ENCODE measurements around the gene HAS3. TPM values are rescaled to one million over a fixed set of nuclear protein-coding genes. Genes with fewer than 3 reads are reported as not detected.
"Not testable (repeated sequence)": the region's sequence is repeated elsewhere in the genome, so short reads cannot be mapped to it uniquely, and the experiment has no call there.

Gene HAS3
- total RNA-seq, 6 experiments from 2014 or later = 0.39 to 1.0 (median 0.63) TPM

- peak; percentile 92 to 96 (median 94) for ATAC-seq
- intact Hi-C loops (cut with DNase I) = no loop called here
- peaks cover 0 to 8% (median 0%) of the 10 kb centered on the region in 4 donors for H3K4me1 ChIP-seq
- WGBS (ENCODE audit: insufficient coverage, low coverage, low lambda C conversion rate, missing lambda C conversion rate) = 32% methylated on average over 11 of the region's 11 CpGs
- H3K4me3 ChIP-seq = no peak overlapping the region
- peak in 2 of 3 donors; percentile 49 to 63 for DNase-seq
- no peaks in the 10 kb centered on the region for H3K9me3 ChIP-seq
- TF ChIP-seq CTCF (IDR thresholded peaks at IDR 0.05) (no peak), POLR2A (IDR thresholded peaks at IDR 0.05) (no peak)
- H3K27me3 ChIP-seq = no peaks in the 10 kb centered on the region
- H3K36me3 ChIP-seq = no peaks in the 10 kb centered on the region
- peak overlapping the region in 2 of 3 donors; percentile 41 to 56 for H3K27ac ChIP-seq
Observed at GRCh38 chr16:69057400-69058378, 47.8 kb upstream of the HAS3 start.

GRCh38 chr16:69063491-69063890 lies 42.0 kb upstream of the HAS3 start:
- intact Hi-C loops (cut with DNase I); H3K9me3 ChIP-seq; DNase-seq; ATAC-seq; H3K4me1 ChIP-seq; H3K27ac ChIP-seq; H3K4me3 ChIP-seq; H3K27me3 ChIP-seq; H3K36me3 ChIP-seq: not testable (repeated sequence)
- 86% methylated on average over 2 of the region's 8 CpGs for WGBS (ENCODE audit: insufficient coverage, low coverage, low lambda C conversion rate, missing lambda C conversion rate)

DNA sequence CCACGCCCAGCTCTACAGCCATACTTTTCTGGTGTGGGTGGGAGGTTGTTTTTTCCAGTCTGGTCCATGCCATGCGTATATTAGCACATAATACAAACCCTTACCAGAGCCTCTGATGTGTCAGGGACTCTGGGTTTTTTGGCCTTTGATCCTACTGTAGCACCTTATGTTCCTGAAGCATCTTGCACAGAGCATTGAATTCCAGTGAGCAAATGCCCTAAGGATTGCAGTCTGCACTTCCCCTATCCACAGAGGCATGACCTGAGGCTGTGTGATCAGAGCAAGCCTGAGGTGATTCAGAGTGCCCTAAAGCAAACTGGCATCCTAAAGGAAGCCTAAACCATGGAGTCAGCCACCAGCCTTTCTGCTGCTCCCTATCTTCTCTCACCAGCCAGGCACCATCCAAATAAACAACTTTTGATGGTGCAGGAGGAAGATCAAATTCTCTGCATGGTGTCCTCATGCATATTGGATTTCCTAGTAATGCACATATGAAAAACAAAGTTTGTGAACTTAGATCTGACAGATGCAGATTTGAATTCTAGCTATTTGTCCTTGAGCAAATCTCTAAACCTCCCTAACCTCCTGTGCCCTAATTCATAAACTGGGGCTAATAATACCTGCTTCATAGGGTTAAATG lies 41.2 kb upstream of the HAS3 start:
- Histone ChIP-seq H3K4me3 (no peak overlapping the region), H3K36me3 (no peaks in the 10 kb centered on the region), H3K27me3 (no peaks in the 10 kb centered on the region), H3K27ac (no peak overlapping the region), H3K9me3 (no peaks in the 10 kb centered on the region), H3K4me1 (no peaks in the 10 kb centered on the region)
- no peak for ATAC-seq
- TF ChIP-seq POLR2A (IDR thresholded peaks at IDR 0.05) (no peak), CTCF (IDR thresholded peaks at IDR 0.05) (no peak)
- no CpG with 5 or more reads among the region's 2 CpGs for WGBS (ENCODE audit: insufficient coverage, low coverage, low lambda C conversion rate, missing lambda C conversion rate)
- DNase-seq = no peak
- intact Hi-C loops (cut with DNase I) = no loop called here

DNA sequence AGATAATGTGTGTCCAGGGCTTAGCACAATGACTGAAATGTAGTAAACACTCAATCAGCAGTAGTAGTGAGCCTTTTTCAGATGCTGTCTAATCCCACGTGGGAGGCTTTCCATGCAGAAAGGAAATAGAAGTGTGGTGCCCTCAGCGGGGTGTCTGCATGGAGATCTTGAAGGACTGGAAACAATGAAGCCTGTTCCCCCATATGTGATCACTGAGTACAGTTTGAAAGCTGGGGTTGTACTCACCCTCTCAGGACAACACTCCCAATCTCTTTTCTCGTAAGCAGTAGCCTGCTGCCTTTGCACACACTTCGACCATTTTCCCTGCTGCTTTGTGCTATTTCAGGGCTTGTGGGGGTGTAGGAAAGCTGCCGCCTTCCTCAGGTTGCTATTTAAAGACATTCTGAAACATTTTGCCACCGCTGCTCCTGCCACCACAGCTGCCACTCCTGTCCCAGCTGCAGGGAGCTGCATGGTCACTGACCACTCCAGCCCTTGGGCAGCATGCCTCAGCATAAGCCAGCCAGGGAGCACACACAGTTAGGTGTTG lies 40.6 kb upstream of the HAS3 start:
- DNase-seq (no peak), ATAC-seq (no peak)
- WGBS (ENCODE audit: insufficient coverage, low coverage, low lambda C conversion rate, missing lambda C conversion rate) = 60% methylated on average over 1 of the region's 6 CpGs
- H3K9me3 ChIP-seq = no peaks in the 10 kb centered on the region
- H3K27ac ChIP-seq = no peak overlapping the region
- TF ChIP-seq CTCF (IDR thresholded peaks at IDR 0.05) = no peak
- no peak for TF ChIP-seq POLR2A (IDR thresholded peaks at IDR 0.05)
- no peaks in the 10 kb centered on the region for H3K27me3 ChIP-seq
- H3K4me3 ChIP-seq = no peak overlapping the region
- intact Hi-C loops (cut with DNase I) = no loop called here
- no peaks in the 10 kb centered on the region for H3K36me3 ChIP-seq
- no peaks in the 10 kb centered on the region for H3K4me1 ChIP-seq

DNA sequence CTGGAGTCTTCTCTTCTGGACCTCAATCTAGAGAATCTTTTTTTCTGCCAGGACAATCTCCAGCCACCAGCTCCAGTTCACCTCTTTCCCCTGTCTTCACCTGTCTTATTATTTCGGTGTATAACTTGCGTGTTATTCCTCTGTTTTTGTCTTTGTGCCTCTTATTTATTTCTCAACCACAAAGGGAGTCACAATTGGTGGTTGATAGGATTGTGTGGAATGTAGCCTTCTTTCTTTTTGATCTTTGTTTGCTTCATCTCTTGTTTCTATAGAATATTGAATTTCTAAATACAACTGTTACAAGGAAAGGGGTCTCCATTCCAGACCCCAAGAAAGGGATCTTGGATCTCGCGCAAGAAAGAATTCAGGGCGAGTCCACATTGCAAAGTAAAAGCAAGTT lies 35.9 kb upstream of the HAS3 start:
- ATAC-seq (no peak), DNase-seq (no peak)
- TF ChIP-seq CTCF (IDR thresholded peaks at IDR 0.05) (no peak), POLR2A (IDR thresholded peaks at IDR 0.05) (no peak)
- no peaks in the 10 kb centered on the region for H3K27me3 ChIP-seq
- WGBS (ENCODE audit: insufficient coverage, low coverage, low lambda C conversion rate, missing lambda C conversion rate) = 100% methylated on average over 5 of the region's 5 CpGs
- H3K36me3 ChIP-seq = no peaks in the 10 kb centered on the region
- H3K27ac ChIP-seq = no peak overlapping the region
- H3K4me1 ChIP-seq = no peaks in the 10 kb centered on the region
- H3K4me3 ChIP-seq = no peak overlapping the region
- H3K9me3 ChIP-seq = no peaks in the 10 kb centered on the region
- intact Hi-C loops (cut with DNase I) = no loop called here
